IMR-90 (cell line): ENCODE results near the gene AKAP13. TPM values are rescaled to one million over a fixed set of nuclear protein-coding genes. Genes with fewer than 3 reads are reported as not detected.

Source experiments
- ATAC-seq: fragments of 200-7000 bp; cut with Tn5 transposase; 2 replicates; pipeline ENCODE4 v1.9.1; 2020; ENCODE audit warnings: low read depth, mild to moderate bottlenecking, moderate library complexity
- BruUV-seq: library from RNA; stranded (reverse); fragments of 400-500 nt; replicated peaks from 2 replicates; lab custom pipeline; 2021; lab: Mats Ljungman, UMichigan
- CTCF ChIA-PET: fragments of 300-600 bp; formaldehyde crosslinking; extraction: SDS; loops from one replicate; lab custom pipeline; 2021; ENCODE audit warnings: antibody characterized with exemption; lab: Yijun Ruan, JAX
- POLR2A ChIA-PET: fragments of 300-600 bp; sonication (Branson Sonifier 250); formaldehyde crosslinking; loops from one replicate; lab custom pipeline; 2022; ENCODE audit warnings: antibody characterized with exemption; ENCODE audit not compliant: unreplicated experiment; lab: Charles Lee
- DNase-seq: peaks from one replicate; pipeline ENCODE4 v3.0.0; 2013
- H2AFZ ChIP-seq: replicated peaks from 2 replicates; pipeline ENCODE3; 2013; ENCODE audit warnings: low read length, mild to moderate bottlenecking; ENCODE audit not compliant: poor library complexity
- H2AK5ac ChIP-seq: 2 replicates; pipeline ENCODE4 v1.6.1; 2013; ENCODE audit warnings: low read depth, low read length, inconsistent platforms
- H2AK9ac ChIP-seq: replicated peaks from 2 replicates; pipeline ENCODE3; 2013; ENCODE audit warnings: mild to moderate bottlenecking, low read depth, low read length, moderate library complexity; ENCODE audit not compliant: poor library complexity
- H2BK120ac ChIP-seq: 2 replicates; pipeline ENCODE4 v1.6.1; 2013; ENCODE audit warnings: low read depth, low read length, inconsistent platforms
- H2BK15ac ChIP-seq: 3 replicates; pipeline ENCODE4 v1.6.1; 2013; ENCODE audit warnings: low read depth, low read length, inconsistent platforms
- H2BK20ac ChIP-seq: 2 replicates; pipeline ENCODE4 v1.6.1; 2013; ENCODE audit warnings: low read depth, mild to moderate bottlenecking, inconsistent platforms, low read length, moderate library complexity
- H2BK5ac ChIP-seq: 2 replicates; pipeline ENCODE4 v1.6.1; 2013; ENCODE audit warnings: mild to moderate bottlenecking, low read depth, low read length, inconsistent platforms; ENCODE audit not compliant: poor library complexity, severe bottlenecking
- H3K14ac ChIP-seq: replicated peaks from 2 replicates; pipeline ENCODE4 v1.6.1; 2013; ENCODE audit warnings: low read depth, low read length, inconsistent platforms
- H3K18ac ChIP-seq: 2 replicates; pipeline ENCODE4 v1.6.1; 2013; ENCODE audit warnings: low read depth, low read length, control low read depth
- H3K23ac ChIP-seq: 2 replicates; pipeline ENCODE4 v1.6.1; 2013; ENCODE audit warnings: low read depth, low read length, inconsistent platforms
- H3K27ac ChIP-seq: 2 replicates; pipeline ENCODE4 v1.5.1; 2013; ENCODE audit warnings: mild to moderate bottlenecking, control low read depth, low read length; ENCODE audit not compliant: insufficient read depth
- H3K27me3 ChIP-seq: 2 replicates; pipeline ENCODE4 v1.6.1; 2013; ENCODE audit warnings: low read length; ENCODE audit not compliant: control insufficient read depth, insufficient read depth
- H3K36me3 ChIP-seq: 2 replicates; pipeline ENCODE4 v1.6.1; 2013; ENCODE audit warnings: low read length, mixed read lengths; ENCODE audit not compliant: control insufficient read depth, insufficient read depth
- H3K4ac ChIP-seq: 2 replicates; pipeline ENCODE4 v1.6.1; 2013; ENCODE audit warnings: low read depth, low read length, inconsistent platforms
- H3K4me1 ChIP-seq: 2 replicates; pipeline ENCODE4 v1.6.1; 2013; ENCODE audit warnings: low read length, mixed read lengths; ENCODE audit not compliant: control insufficient read depth, insufficient read depth
- H3K4me2 ChIP-seq: 2 replicates; pipeline ENCODE4 v1.6.1; 2013; ENCODE audit warnings: low read depth, mild to moderate bottlenecking, control low read depth, low read length, moderate library complexity
- H3K4me3 ChIP-seq: 2 replicates; pipeline ENCODE4 v1.5.1; 2013; ENCODE audit warnings: low read depth, mild to moderate bottlenecking, control low read depth, low read length, moderate library complexity; ENCODE audit not compliant: insufficient read depth
- H3K56ac ChIP-seq: 2 replicates; pipeline ENCODE4 v1.6.1; 2013; ENCODE audit warnings: low read length, inconsistent platforms; ENCODE audit not compliant: insufficient read depth; ENCODE audit errors: extremely low read depth
- H3K79me1 ChIP-seq, 2 experiments: 2 replicates each; pipeline ENCODE4 v1.6.1; 2013; ENCODE audit warnings: low read length in 2 of 2, inconsistent platforms in 1 of 2, low read depth in 1 of 2
- H3K9ac ChIP-seq: 2 replicates; pipeline ENCODE4 v1.6.1; 2013; ENCODE audit warnings: low read depth, low read length, control low read depth
- H3K9me1 ChIP-seq: 2 replicates; pipeline ENCODE4 v1.6.1; 2013; ENCODE audit warnings: low read length, inconsistent platforms; ENCODE audit not compliant: insufficient read depth
- H3K9me3 ChIP-seq: 2 replicates; pipeline ENCODE4 v1.6.1; 2013; ENCODE audit warnings: low read length; ENCODE audit not compliant: control insufficient read depth, insufficient read depth
- H4K20me1 ChIP-seq: 2 replicates; pipeline ENCODE4 v1.6.1; 2013; ENCODE audit warnings: low read length, inconsistent platforms; ENCODE audit not compliant: insufficient read depth
- H4K5ac ChIP-seq: 2 replicates; pipeline ENCODE4 v1.6.1; 2013; ENCODE audit warnings: mild to moderate bottlenecking, low read depth, low read length, control low read depth
- H4K8ac ChIP-seq, 2 experiments: 2 replicates each; pipeline ENCODE4 v1.6.1; 2013; ENCODE audit warnings: low read depth in 2 of 2, low read length in 2 of 2, control low read depth in 1 of 2, inconsistent platforms in 1 of 2
- H4K91ac ChIP-seq: 2 replicates; pipeline ENCODE4 v1.6.1; 2013; ENCODE audit warnings: low read depth, low read length, inconsistent platforms; ENCODE audit not compliant: insufficient read depth
- BHLHE40 ChIP-seq: fragments of 150-350 bp; IDR thresholded peaks from 2 replicates; pipeline ENCODE4 v1.6.1; 2016; ENCODE audit warnings: mild to moderate bottlenecking, low read depth, low read length
- CEBPB ChIP-seq: IDR thresholded peaks from 2 replicates; pipeline ENCODE4 v1.6.1; 2012; ENCODE audit warnings: low read depth, low read length, improper control_type of control experiment
- CHD1 ChIP-seq: IDR thresholded peaks from 2 replicates; pipeline ENCODE4 v1.6.1; 2012; ENCODE audit warnings: low read depth, low read length, improper control_type of control experiment
- FOS ChIP-seq: fragments of 150-350 bp; IDR thresholded peaks from 2 replicates; pipeline ENCODE4 v1.6.1; 2016; ENCODE audit warnings: low read depth, low read length
- MAFK ChIP-seq: IDR thresholded peaks from 2 replicates; pipeline ENCODE4 v1.6.1; 2012; ENCODE audit warnings: low read depth, low read length, improper control_type of control experiment
- MAZ ChIP-seq: IDR thresholded peaks from 2 replicates; pipeline ENCODE4 v1.6.1; 2012; ENCODE audit warnings: low read depth, mild to moderate bottlenecking, low read length, improper control_type of control experiment, moderate library complexity, borderline replicate concordance
- RCOR1 ChIP-seq: IDR thresholded peaks from 2 replicates; pipeline ENCODE4 v1.6.1; 2012; ENCODE audit warnings: mild to moderate bottlenecking, low read length, improper control_type of control experiment; ENCODE audit not compliant: insufficient replicate concordance
- SMC3 ChIP-seq: fragments of 150-350 bp; IDR thresholded peaks from 2 replicates; pipeline ENCODE4 v1.6.1; 2016; ENCODE audit warnings: low read depth, mild to moderate bottlenecking, antibody characterized with exemption, low read length, moderate library complexity
- WGBS, 2 experiments: methylation state at CpG; one replicate each; pipeline versions ENCODE4 v1.1.5 to v1.1.7; 2013; ENCODE audit warnings: missing lambda C conversion rate in 2 of 2; ENCODE audit not compliant: insufficient read length in 1 of 2; ENCODE audit errors: extremely low coverage in 2 of 2; 5-methylcytosine and 5-hydroxymethylcytosine counted together
- dilution Hi-C: fragments of 300-500 bp; cut with HindIII; formaldehyde crosslinking; loops from one replicate; pipeline ENCODE4 v1.14.3; 2018; ENCODE audit warnings: low sequenced_read_pairs; ENCODE audit not compliant: unreplicated experiment
- in situ Hi-C: fragments of 300-500 bp; cut with MboI; formaldehyde crosslinking; loops from 3 replicates; pipeline ENCODE4 v1.14.3; 2019; ENCODE audit warnings: low sequenced_read_pairs, inconsistent platforms, mixed read lengths
- intact Hi-C: fragments of 100-400 bp; cut with micrococcal nuclease; formaldehyde crosslinking; loops from 2 replicates; pipeline ENCODE4 v1.10.0; 2022
- polyA plus RNA-seq, 3 experiments: library from polyadenylated mRNA; depleted of rRNA; stranded (reverse); fragments of >200 nt; gene quantifications; 2 replicates each; pipeline ENCODE4 v1.2.3, GENCODE V29; 2012; ENCODE audit warnings: low replicate concordance in 1 of 3
- total RNA-seq: library from RNA; depleted of rRNA; stranded (reverse); fragments of >200 nt; gene quantifications from 2 replicates; pipeline ENCODE4 v1.2.3, GENCODE V29; 2012
- TF ChIP-seq, protein P1 (sequence below): fragments of 150-350 bp; IDR thresholded peaks from 2 replicates; pipeline ENCODE4 v1.6.1; 2016; ENCODE audit warnings: low read depth, mild to moderate bottlenecking, low read length, moderate library complexity, borderline replicate concordance

The AKAP13 gene
- total and polyA plus RNA-seq, 2 of the 4 experiments (the other 2 are of a cell fraction): 10.4 to 46.4 TPM

DNA sequence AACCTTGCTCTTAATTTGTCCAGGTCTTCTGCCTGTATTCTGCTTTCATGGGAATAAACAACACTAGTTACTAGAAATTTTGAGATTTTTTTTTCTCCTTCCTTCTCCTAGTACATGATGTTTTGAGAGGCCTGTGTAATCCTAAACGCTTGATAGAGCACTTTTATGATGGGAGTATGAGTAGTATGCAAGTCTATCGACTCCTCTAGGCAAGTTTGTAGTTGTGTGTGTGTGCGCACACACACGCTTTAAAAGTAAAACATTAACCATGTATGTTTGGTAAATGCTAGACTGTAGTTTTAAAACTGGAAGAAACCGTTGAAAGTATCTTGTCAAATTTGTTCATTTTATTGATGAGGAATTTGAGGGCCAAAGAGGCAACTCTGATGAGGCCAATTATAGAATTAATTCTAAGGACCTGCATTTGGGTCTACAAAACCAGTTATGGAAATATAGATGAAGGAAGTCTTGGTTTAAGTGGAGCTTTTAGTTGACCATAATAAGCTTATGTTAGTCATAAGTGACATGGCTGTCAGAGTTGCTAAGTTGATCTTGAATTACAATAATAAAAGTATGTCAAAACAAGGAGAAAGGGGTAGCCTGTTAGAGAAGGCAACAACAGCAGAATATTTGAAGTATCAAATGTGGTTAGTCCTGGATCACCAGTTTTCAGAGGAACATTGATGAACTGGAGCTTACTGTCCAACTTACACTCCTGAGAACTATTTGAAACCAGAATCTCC, 47.1 kb downstream of the AKAP13 start (continued):
- no peak for TF ChIP-seq RCOR1

DNA sequence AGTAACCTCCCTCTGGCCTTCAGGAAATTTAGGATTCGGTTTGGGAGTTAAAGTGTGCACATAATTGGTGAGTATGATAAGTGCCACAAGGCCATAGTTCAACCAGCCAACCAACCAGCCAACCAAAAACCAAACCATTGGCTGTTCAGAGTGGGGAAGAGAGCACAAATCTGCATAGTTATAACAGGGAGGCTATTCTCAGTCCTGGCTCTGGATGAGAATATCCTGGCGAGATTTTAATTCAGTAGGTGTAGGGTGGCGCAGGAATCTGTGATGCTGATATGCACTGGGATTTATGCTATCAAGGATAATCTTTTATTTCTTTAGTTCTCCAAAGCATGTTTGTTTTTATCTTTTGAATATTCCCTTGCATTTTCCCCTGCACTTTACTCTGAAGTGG, 49.1 kb downstream of the AKAP13 start:
- in situ Hi-C loops: no loop called here
- no peak overlapping the region for H2BK15ac ChIP-seq
- no peak overlapping the region for H2AFZ ChIP-seq

More for the DNA sequence above, 49.1 kb downstream of the AKAP13 start:
- BruUV-seq: no TSS peak
- ATAC-seq (no peak), DNase-seq (no peak)
- no peak overlapping the region for H2AK9ac ChIP-seq
- no peaks in the 10 kb centered on the region for H3K36me3 ChIP-seq
- no peak overlapping the region for H4K91ac ChIP-seq
- ChIA-PET POLR2A (no interaction called here), CTCF (no interaction called here)
- H3K9me3 ChIP-seq: no peaks in the 10 kb centered on the region
- H2BK5ac ChIP-seq: no peak overlapping the region
- intact Hi-C loops: no loop called here
- peaks cover 32 to 53% of the 10 kb centered on the region in 2 experiments for H3K79me1 ChIP-seq
- H3K4me3 ChIP-seq: no peak overlapping the region
- no peak overlapping the region for H3K14ac ChIP-seq
- no peak overlapping the region for H2BK20ac ChIP-seq
- H3K9me1 ChIP-seq: no peaks in the 10 kb centered on the region
- H3K27ac ChIP-seq: no peak overlapping the region
- no peak overlapping the region for H4K8ac ChIP-seq
- H3K4me1 ChIP-seq: no peaks in the 10 kb centered on the region; the same call in 1 of the 2 replicates
- no peak overlapping the region for H2AK5ac ChIP-seq
- TF ChIP-seq CHD1: no peak
- TF ChIP-seq CEBPB: no peak
- no peak for TF ChIP-seq SMC3
- no peak for TF ChIP-seq FOS
- TF ChIP-seq MAZ: no peak
- no peak for TF ChIP-seq BHLHE40
- TF ChIP-seq, protein P1, sequence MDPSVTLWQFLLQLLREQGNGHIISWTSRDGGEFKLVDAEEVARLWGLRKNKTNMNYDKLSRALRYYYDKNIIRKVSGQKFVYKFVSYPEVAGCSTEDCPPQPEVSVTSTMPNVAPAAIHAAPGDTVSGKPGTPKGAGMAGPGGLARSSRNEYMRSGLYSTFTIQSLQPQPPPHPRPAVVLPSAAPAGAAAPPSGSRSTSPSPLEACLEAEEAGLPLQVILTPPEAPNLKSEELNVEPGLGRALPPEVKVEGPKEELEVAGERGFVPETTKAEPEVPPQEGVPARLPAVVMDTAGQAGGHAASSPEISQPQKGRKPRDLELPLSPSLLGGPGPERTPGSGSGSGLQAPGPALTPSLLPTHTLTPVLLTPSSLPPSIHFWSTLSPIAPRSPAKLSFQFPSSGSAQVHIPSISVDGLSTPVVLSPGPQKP: no peak
- TF ChIP-seq MAFK: no peak
- no CpG with 5 or more reads among the region's 3 CpGs for WGBS, 2 experiments
- H3K27me3 ChIP-seq: no peaks in the 10 kb centered on the region
- no peak overlapping the region for H4K5ac ChIP-seq
- H3K9ac ChIP-seq: no peak overlapping the region
- no peak overlapping the region for H3K56ac ChIP-seq
- no peak overlapping the region for H2BK120ac ChIP-seq
- peaks cover 19% of the 10 kb centered on the region; the same call in 1 of the 2 replicates for H4K20me1 ChIP-seq
- H3K4ac ChIP-seq: no peak overlapping the region
- H3K4me2 ChIP-seq: no peak overlapping the region
- H3K23ac ChIP-seq: no peak overlapping the region
- dilution Hi-C loops: no loop called here
- H3K18ac ChIP-seq: no peak overlapping the region
